Upper lobe of left lung (tissue), 6 donors: Measurements from ENCODE around the gene AGRN. TPM values are rescaled to one million over a fixed set of nuclear protein-coding genes. Genes with fewer than 3 reads are reported as not detected.

Source experiments
- ATAC-seq, 2 donors: fragments of 200-7000 bp; cut with Tn5 transposase; one replicate each; pipeline ENCODE4 v1.9.1; 2022; ENCODE audit warnings: mild to moderate bottlenecking in 2 of 2, moderate library complexity in 2 of 2; ENCODE audit not compliant: low FRiP score in 2 of 2
- DNase-seq, 2 donors: peaks; one replicate each; pipeline ENCODE4 v3.0.0-alpha.2; 2019 to 2020
- H3K27ac ChIP-seq, 4 donors: fragments of 200-600 bp; sonication (generic); one replicate each; pipeline ENCODE4 v1.5.1; 2016 to 2019
- H3K27me3 ChIP-seq, 4 donors: fragments of 200-600 bp; sonication (generic); one replicate each; pipeline ENCODE4 v1.5.1; 2017 to 2019
- H3K36me3 ChIP-seq, 4 donors: fragments of 200-600 bp; sonication (generic); one replicate each; pipeline ENCODE4 v1.5.1; 2016 to 2019
- H3K4me1 ChIP-seq, 4 donors: fragments of 200-600 bp; sonication (generic); one replicate each; pipeline ENCODE4 v1.5.1; 2018 to 2019
- H3K4me3 ChIP-seq, 4 donors: fragments of 200-600 bp; sonication (generic); one replicate each; pipeline ENCODE4 v1.5.1; 2017 to 2019; ENCODE audit warnings: mild to moderate bottlenecking in 2 of 4, moderate library complexity in 1 of 4
- H3K9me3 ChIP-seq, 4 donors: fragments of 200-600 bp; sonication (generic); one replicate each; pipeline ENCODE4 v1.5.1; 2018 to 2019
- EP300 ChIP-seq, 4 donors: sonication (generic); formaldehyde crosslinking; IDR thresholded peaks; one replicate each; pipeline ENCODE4 v1.5.1; 2017; ENCODE audit warnings: antibody characterized with exemption in 4 of 4, control low read depth in 2 of 4
- POLR2A ChIP-seq, 4 donors: fragments of 450-650 bp; IDR thresholded peaks; one replicate each; pipeline ENCODE4 v1.5.1; 2016 to 2017; ENCODE audit warnings: antibody characterized with exemption in 4 of 4, mild to moderate bottlenecking in 2 of 4
- POLR2AphosphoS5 ChIP-seq, 2 donors: sonication (generic); formaldehyde crosslinking; IDR thresholded peaks; one replicate each; pipeline ENCODE4 v1.5.1; 2017; ENCODE audit warnings: antibody characterized with exemption in 2 of 2
- WGBS, 2 donors: methylation state at CpG; one replicate each; pipeline ENCODE4 v1.1.5; 2017 to 2018; 5-methylcytosine and 5-hydroxymethylcytosine counted together
- total RNA-seq, 6 donors: library from RNA; depleted of rRNA in 4 of 6; stranded (reverse); fragments of >200 nt in 4 of 6; gene quantifications; one replicate each; pipeline versions ENCODE4 v1.1.0 to v1.2.1, GENCODE V29; 2016 to 2021
- TF ChIP-seq, protein P1 (sequence below), 6 experiments: fragments of 450-650 bp in 4 of 6; fragments of 200-600 bp in 2 of 6; sonication (generic) in 2 of 6; IDR thresholded peaks; one replicate each; pipeline ENCODE4 v1.5.1; 2016 to 2019; ENCODE audit warnings: antibody characterized with exemption in 6 of 6
- donor health status: DM: no; HTN: no; CAD: no; lungs with moderate emphysema.
- donor health status: DM: no; HTN: yes; CAD: no; lungs with severe emphysema.

Gene AGRN
- total RNA-seq, 6 donors from 2014 or later = 91.0 to 316 (median 157) TPM

GRCh38 chr1:1088029-1088800, 68.3 kb downstream of the AGRN start:
- DNase-seq (peak in 1 of 2 donors; percentile 76), ATAC-seq (no peak)
- 95% methylated on average over 20 to 27 of the region's 39 CpGs for WGBS, 2 donors
- no peaks in the 10 kb centered on the region for H3K4me1 ChIP-seq
- no peak overlapping the region for H3K27ac ChIP-seq
- no peaks in the 10 kb centered on the region for H3K27me3 ChIP-seq
- H3K4me3 ChIP-seq = no peak overlapping the region
- no peak for TF ChIP-seq POLR2A (IDR thresholded peaks at IDR 0.05)
- TF ChIP-seq POLR2AphosphoS5 (IDR thresholded peaks at IDR 0.05) = no peak
- TF ChIP-seq EP300 (IDR thresholded peaks at IDR 0.05) = no peak
- TF ChIP-seq, protein P1, sequence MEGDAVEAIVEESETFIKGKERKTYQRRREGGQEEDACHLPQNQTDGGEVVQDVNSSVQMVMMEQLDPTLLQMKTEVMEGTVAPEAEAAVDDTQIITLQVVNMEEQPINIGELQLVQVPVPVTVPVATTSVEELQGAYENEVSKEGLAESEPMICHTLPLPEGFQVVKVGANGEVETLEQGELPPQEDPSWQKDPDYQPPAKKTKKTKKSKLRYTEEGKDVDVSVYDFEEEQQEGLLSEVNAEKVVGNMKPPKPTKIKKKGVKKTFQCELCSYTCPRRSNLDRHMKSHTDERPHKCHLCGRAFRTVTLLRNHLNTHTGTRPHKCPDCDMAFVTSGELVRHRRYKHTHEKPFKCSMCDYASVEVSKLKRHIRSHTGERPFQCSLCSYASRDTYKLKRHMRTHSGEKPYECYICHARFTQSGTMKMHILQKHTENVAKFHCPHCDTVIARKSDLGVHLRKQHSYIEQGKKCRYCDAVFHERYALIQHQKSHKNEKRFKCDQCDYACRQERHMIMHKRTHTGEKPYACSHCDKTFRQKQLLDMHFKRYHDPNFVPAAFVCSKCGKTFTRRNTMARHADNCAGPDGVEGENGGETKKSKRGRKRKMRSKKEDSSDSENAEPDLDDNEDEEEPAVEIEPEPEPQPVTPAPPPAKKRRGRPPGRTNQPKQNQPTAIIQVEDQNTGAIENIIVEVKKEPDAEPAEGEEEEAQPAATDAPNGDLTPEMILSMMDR (IDR thresholded peaks at IDR 0.05) = no peak
- no peaks in the 10 kb centered on the region for H3K9me3 ChIP-seq
- H3K36me3 ChIP-seq = peaks cover 0 to 17% (median 4%) of the 10 kb centered on the region in 4 donors

DNA sequence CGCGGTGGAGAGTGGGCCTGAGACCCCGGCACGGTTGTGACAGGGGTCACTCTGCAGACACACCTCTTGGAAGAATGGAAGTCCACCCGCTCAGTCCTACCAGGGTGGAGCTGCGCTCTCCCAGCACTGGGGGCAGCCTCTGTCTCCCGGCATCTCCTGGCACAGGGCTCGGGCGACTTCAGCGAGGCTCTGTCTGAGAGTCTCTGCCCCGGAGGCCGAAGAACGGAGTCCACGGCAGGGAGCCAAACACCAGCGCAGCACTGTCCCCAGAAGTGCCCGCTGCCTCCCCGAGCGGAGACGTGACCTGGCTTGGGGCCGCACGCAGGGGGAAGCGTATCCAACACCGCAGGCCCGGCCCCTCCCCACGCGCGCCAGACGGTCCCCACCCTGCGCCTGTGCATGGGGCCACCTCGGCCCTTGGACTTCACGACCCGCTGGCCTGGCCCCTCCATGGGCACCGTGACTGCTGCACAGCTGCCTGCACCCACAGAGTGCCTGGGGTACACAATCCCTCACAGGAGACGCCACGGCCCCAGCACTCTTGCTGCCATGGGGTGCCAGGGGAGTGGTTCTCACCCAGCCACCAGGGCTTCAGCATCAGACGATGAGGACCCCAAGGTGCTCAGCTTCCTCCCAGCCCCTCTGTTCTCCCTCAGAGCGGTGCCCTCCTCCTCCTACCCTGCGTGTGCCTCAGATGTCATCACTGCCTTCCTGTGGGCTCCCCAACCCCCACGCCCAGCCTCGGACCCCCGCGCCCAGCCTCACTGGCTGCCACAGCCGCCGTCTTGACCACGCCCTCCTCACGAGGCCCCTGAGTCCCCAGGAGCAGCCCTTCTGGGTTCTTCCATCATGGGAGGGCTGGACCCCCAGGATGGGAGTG, 69.1 kb downstream of the AGRN start:
- H3K4me3 ChIP-seq = no peak overlapping the region
- 95% methylated on average over 11 to 45 of the region's 46 CpGs for WGBS, 2 donors
- DNase-seq = peak in 1 of 2 donors; percentile 83
- ATAC-seq = no peak
- H3K27ac ChIP-seq = no peak overlapping the region
- H3K9me3 ChIP-seq = no peaks in the 10 kb centered on the region
- peaks cover 0 to 16% (median under 1%) of the 10 kb centered on the region in 4 donors for H3K36me3 ChIP-seq
- TF ChIP-seq POLR2AphosphoS5 (IDR thresholded peaks at IDR 0.05) = no peak
- TF ChIP-seq, protein P1 (IDR thresholded peaks at IDR 0.05) = no peak
- no peak for TF ChIP-seq POLR2A (IDR thresholded peaks at IDR 0.05)
- no peak for TF ChIP-seq EP300 (IDR thresholded peaks at IDR 0.05)
- H3K4me1 ChIP-seq = no peaks in the 10 kb centered on the region
- H3K27me3 ChIP-seq = no peaks in the 10 kb centered on the region

GRCh38 chr1:1089731-1090423, 70.0 kb downstream of the AGRN start:
- Histone ChIP-seq H3K27me3 (no peaks in the 10 kb centered on the region), H3K4me3 (no peak overlapping the region), H3K4me1 (no peaks in the 10 kb centered on the region), H3K36me3 (peaks cover 0 to 13% (median 0%) of the 10 kb centered on the region in 4 donors), H3K27ac (no peak overlapping the region), H3K9me3 (no peaks in the 10 kb centered on the region)
- TF ChIP-seq POLR2AphosphoS5 (IDR thresholded peaks at IDR 0.05) (no peak), POLR2A (IDR thresholded peaks at IDR 0.05) (no peak), EP300 (IDR thresholded peaks at IDR 0.05) (no peak)
- TF ChIP-seq, protein P1 (IDR thresholded peaks at IDR 0.05) = no peak
- peak in 1 of 2 donors; percentile 72 for DNase-seq
- WGBS, 2 donors = 89 to 97% methylated on average over 11 to 19 of the region's 22 CpGs
- ATAC-seq = no peak

DNA sequence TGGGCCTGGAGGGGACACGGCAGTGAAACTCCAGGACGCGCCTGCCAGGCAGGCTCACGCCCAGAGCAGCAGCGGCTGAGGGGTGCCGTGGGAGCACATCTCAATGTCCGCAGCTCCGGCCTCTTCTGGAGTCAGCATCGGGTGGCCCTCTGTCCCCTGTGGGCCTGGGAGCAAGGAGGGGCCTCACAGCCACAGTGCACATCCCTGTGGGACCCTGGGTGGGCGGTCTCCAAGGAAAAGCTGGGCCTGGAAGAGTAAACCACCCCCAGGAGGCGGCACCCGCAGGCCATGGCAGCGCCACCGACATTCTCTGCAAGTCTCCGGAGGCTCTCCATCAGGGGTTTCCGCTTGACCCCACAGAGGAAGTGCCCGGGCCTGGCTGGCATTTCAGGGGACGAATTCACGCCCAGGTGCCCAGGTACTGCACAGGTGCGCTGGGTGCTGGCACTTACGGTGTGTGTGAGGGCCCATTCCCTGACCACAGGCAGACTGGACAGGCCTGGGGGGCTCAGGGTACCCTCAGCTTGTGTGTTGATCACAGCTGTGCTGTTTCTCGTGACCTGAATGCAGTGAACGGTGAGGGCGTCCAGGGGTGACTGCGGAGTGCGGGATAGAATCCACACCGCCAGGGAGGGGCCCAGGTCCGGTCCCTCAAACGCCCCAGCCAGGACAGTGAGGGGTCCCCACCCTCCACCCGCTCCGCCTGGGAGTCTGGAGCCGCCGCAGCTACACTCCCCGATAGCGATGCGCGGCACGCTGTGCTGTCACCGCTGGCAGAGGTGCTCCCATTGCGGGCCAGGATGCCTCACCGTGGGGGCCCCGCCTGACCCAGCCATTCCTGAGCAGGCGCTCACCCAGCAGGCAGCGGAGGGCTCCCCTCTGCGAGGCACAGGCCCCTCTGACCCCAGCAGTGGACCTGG, 70.8 kb downstream of the AGRN start:
- TF ChIP-seq EP300 (IDR thresholded peaks at IDR 0.05) (no peak), POLR2AphosphoS5 (IDR thresholded peaks at IDR 0.05) (no peak), POLR2A (IDR thresholded peaks at IDR 0.05) (no peak)
- TF ChIP-seq, protein P1 (IDR thresholded peaks at IDR 0.05) = no peak
- H3K4me3 ChIP-seq = no peak overlapping the region
- H3K9me3 ChIP-seq = no peaks in the 10 kb centered on the region
- no peaks in the 10 kb centered on the region for H3K4me1 ChIP-seq
- DNase-seq = peak in 1 of 2 donors; percentile 77
- ATAC-seq = no peak
- no peak overlapping the region for H3K27ac ChIP-seq
- peaks cover 0 to 8% (median 0%) of the 10 kb centered on the region in 4 donors for H3K36me3 ChIP-seq
- no peaks in the 10 kb centered on the region for H3K27me3 ChIP-seq
- WGBS, 2 donors = 94 to 95% methylated on average over 5 to 44 of the region's 45 CpGs
